Ureter (tissue), 1 donor: ENCODE results near the gene PPP4R3A. TPM values are rescaled to one million over a fixed set of nuclear protein-coding genes. Genes with fewer than 3 reads are reported as not detected.
"Not testable (repeated sequence)": the region's sequence is repeated elsewhere in the genome, so short reads cannot be mapped to it uniquely, and the experiment has no call there.

Source experiments
- DNase-seq: peaks from one replicate; pipeline ENCODE4 v3.0.0-alpha.2; 2020; ENCODE audit warnings: low spot score
- total RNA-seq: library from RNA; stranded (reverse); gene quantifications from one replicate; pipeline ENCODE4 v1.2.4, GENCODE V29; 2023
- donor health status: DM: yes; HTN: yes; CAD: no.

PPP4R3A gene
- total RNA-seq, 1 donor from 2014 or later, result 110 TPM

GRCh38 chr14:91503000-91503504 is 7.1 kb downstream of the PPP4R3A start:
- no peak for DNase-seq

GRCh38 chr14:91501951-91502930 is 7.9 kb downstream of the PPP4R3A start:
- no peak for DNase-seq

- DNase-seq, result no peak
These were observed 8.8 kb downstream of the PPP4R3A start for GRCh38 chr14:91501348-91501747.

- no peak for DNase-seq
These were observed 13.3 kb downstream of the PPP4R3A start for GRCh38 chr14:91496790-91497189.

- not testable (repeated sequence) for DNase-seq
These were observed 15.6 kb downstream of the PPP4R3A start for GRCh38 chr14:91494392-91495065.

- no peak for DNase-seq
These were observed 16.9 kb downstream of the PPP4R3A start for GRCh38 chr14:91493169-91493568.

GRCh38 chr14:91484744-91485143 is 25.4 kb downstream of the PPP4R3A start:
- DNase-seq, result no peak

- DNase-seq, result no peak
These were observed 25.9 kb downstream of the PPP4R3A start for GRCh38 chr14:91484186-91484585.

- no peak for DNase-seq
These were observed 27.7 kb downstream of the PPP4R3A start for GRCh38 chr14:91482263-91483013.

GRCh38 chr14:91477388-91477787 is 32.7 kb downstream of the PPP4R3A start:
- no peak for DNase-seq

- DNase-seq, result no peak
These were observed 37.1 kb downstream of the PPP4R3A start for GRCh38 chr14:91473046-91473445.

GRCh38 chr14:91470216-91470615 is 39.9 kb downstream of the PPP4R3A start:
- no peak for DNase-seq

- DNase-seq, result no peak
These were observed 43.9 kb downstream of the PPP4R3A start for GRCh38 chr14:91466192-91466591.

- no peak for DNase-seq
These were observed 45.4 kb downstream of the PPP4R3A start for GRCh38 chr14:91464615-91465205.

GRCh38 chr14:91458612-91459011 is 51.5 kb downstream of the PPP4R3A start:
- DNase-seq, result no peak

GRCh38 chr14:91456283-91456682 is 53.8 kb downstream of the PPP4R3A start:
- no peak for DNase-seq

GRCh38 chr14:91454580-91454979 is 55.5 kb downstream of the PPP4R3A start:
- no peak for DNase-seq

GRCh38 chr14:91454155-91454554 is 56.0 kb downstream of the PPP4R3A start:
- no peak for DNase-seq

- no peak for DNase-seq
These were observed 56.4 kb downstream of the PPP4R3A start for GRCh38 chr14:91453744-91454143.

- no peak for DNase-seq
These were observed 65.6 kb downstream of the PPP4R3A start for GRCh38 chr14:91444335-91445020.

- no peak for DNase-seq
These were observed 70.8 kb downstream of the PPP4R3A start for GRCh38 chr14:91439345-91439744.
